ENCODE results near the gene CYP21A2.
"Not testable (repeated sequence)": the region's sequence is repeated elsewhere in the genome, so short reads cannot be mapped to it uniquely, and the experiment has no call there.

Gene CYP21A2

DNA sequence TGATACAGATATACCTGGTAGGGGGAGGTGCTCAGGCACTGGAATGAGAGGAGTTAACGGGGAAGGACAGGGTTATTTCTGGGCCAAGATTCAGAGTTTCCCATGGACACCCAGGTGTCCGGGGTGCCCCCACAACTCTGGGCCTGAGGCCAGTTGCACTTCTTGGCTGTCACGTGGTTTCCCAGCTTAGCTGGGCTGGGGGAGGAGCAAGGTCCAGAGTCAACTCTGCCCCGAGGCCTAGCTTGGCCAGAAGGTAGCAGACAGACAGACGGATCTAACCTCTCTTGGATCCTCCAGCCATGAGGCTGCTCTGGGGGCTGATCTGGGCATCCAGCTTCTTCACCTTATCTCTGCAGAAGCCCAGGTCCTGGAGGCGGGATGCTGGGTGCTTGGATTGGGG lies 23.7 kb upstream of the CYP21A2 start, which contains the start of gene C4B:
Gene C4B, plus strand, starts transcription at position 249 of the 400 bp plus-strand sequence. Its CDS starts 51 bp downstream, at position 300.
- DNase-seq (ENCODE audit: low read depth); H3K4me3 ChIP-seq (ENCODE audit: control insufficient read depth, low read depth, low read length): not testable (repeated sequence)

- not testable (repeated sequence) for DNase-seq (ENCODE audit: low read depth); H3K4me3 ChIP-seq (ENCODE audit: control insufficient read depth, low read depth, low read length)
Observed at GRCh38 chr6:32022100-32022499, 16.1 kb upstream of the CYP21A2 start.

GRCh38 chr6:32028631-32029030 lies 9.6 kb upstream of the CYP21A2 start:
- not testable (repeated sequence) for H3K4me3 ChIP-seq (ENCODE audit: control insufficient read depth, low read depth, low read length); DNase-seq (ENCODE audit: low read depth)

DNA sequence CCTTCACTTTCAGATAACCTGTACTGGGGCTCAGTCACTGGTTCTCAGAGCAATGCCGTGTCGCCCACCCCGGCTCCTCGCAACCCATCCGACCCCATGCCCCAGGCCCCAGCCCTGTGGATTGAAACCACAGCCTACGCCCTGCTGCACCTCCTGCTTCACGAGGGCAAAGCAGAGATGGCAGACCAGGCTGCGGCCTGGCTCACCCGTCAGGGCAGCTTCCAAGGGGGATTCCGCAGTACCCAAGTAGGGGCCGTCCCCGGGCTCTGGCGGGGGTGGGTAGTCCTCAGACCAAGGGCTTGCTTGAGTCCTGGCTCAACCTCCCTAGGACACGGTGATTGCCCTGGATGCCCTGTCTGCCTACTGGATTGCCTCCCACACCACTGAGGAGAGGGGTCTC lies 8.7 kb upstream of the CYP21A2 start:
- H3K4me3 ChIP-seq (ENCODE audit: control insufficient read depth, low read depth, low read length); DNase-seq (ENCODE audit: low read depth): not testable (repeated sequence)

GRCh38 chr6:32035283-32036013 lies 2.8 kb upstream of the CYP21A2 start:
- not testable (repeated sequence) for H3K4me3 ChIP-seq (ENCODE audit: control insufficient read depth, low read depth, low read length); DNase-seq (ENCODE audit: low read depth)

- not testable (repeated sequence) for DNase-seq (ENCODE audit: low read depth); H3K4me3 ChIP-seq (ENCODE audit: control insufficient read depth, low read depth, low read length)
Observed at GRCh38 chr6:32037136-32037535, 1.1 kb upstream of the CYP21A2 start.

DNA sequence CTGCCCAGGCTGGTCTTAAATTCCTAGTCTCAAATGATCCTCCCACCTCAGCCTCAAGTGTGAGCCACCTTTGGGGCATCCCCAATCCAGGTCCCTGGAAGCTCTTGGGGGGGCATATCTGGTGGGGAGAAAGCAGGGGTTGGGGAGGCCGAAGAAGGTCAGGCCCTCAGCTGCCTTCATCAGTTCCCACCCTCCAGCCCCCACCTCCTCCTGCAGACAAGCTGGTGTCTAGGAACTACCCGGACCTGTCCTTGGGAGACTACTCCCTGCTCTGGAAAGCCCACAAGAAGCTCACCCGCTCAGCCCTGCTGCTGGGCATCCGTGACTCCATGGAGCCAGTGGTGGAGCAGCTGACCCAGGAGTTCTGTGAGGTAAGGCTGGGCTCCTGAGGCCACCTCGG lies 663 bp downstream of the CYP21A2 start:
- not testable (repeated sequence) for DNase-seq (ENCODE audit: low read depth); H3K4me3 ChIP-seq (ENCODE audit: control insufficient read depth, low read depth, low read length)

DNA sequence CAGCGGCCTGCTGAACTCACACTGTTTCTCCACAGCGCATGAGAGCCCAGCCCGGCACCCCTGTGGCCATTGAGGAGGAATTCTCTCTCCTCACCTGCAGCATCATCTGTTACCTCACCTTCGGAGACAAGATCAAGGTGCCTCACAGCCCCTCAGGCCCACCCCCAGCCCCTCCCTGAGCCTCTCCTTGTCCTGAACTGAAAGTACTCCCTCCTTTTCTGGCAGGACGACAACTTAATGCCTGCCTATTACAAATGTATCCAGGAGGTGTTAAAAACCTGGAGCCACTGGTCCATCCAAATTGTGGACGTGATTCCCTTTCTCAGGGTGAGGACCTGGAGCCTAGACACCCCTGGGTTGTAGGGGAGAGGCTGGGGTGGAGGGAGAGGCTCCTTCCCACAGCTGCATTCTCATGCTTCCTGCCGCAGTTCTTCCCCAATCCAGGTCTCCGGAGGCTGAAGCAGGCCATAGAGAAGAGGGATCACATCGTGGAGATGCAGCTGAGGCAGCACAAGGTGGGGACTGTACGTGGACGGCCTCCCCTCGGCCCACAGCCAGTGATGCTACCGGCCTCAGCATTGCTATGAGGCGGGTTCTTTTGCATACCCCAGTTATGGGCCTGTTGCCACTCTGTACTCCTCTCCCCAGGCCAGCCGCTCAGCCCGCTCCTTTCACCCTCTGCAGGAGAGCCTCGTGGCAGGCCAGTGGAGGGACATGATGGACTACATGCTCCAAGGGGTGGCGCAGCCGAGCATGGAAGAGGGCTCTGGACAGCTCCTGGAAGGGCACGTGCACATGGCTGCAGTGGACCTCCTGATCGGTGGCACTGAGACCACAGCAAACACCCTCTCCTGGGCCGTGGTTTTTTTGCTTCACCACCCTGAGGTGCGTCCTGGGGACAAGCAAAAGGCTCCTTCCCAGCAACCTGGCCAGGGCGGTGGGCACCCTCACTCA lies 1.4 kb downstream of the CYP21A2 start:
- H3K4me3 ChIP-seq (ENCODE audit: control insufficient read depth, low read depth, low read length); DNase-seq (ENCODE audit: low read depth): not testable (repeated sequence)

- not testable (repeated sequence) for DNase-seq (ENCODE audit: low read depth); H3K4me3 ChIP-seq (ENCODE audit: control insufficient read depth, low read depth, low read length)
Observed at GRCh38 chr6:32040299-32041049, 2.3 kb downstream of the CYP21A2 start.

GRCh38 chr6:32041050-32041321 lies 2.8 kb downstream of the CYP21A2 start:
- DNase-seq (ENCODE audit: low read depth); H3K4me3 ChIP-seq (ENCODE audit: control insufficient read depth, low read depth, low read length): not testable (repeated sequence)

DNA sequence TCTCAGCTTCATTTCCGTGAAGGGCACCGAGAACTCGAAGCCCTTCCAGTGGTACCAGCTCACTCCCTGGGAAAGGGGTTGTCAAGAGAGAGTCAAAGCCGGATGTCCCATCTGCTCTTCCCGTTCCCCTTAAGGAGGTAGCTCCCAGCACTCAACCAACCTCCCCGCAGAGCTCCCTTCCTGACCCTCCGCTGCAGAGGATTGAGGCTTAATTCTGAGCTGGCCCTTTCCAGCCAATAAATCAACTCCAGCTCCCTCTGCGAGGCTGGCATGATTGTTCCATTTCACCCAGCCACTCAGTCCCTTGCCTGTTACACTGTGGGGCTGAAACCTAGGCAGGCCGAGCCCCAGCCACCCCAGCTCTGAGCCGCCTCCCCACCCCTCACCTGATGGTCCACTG lies 3.2 kb downstream of the CYP21A2 start:
- DNase-seq (ENCODE audit: low read depth), result not testable (repeated sequence)

DNA sequence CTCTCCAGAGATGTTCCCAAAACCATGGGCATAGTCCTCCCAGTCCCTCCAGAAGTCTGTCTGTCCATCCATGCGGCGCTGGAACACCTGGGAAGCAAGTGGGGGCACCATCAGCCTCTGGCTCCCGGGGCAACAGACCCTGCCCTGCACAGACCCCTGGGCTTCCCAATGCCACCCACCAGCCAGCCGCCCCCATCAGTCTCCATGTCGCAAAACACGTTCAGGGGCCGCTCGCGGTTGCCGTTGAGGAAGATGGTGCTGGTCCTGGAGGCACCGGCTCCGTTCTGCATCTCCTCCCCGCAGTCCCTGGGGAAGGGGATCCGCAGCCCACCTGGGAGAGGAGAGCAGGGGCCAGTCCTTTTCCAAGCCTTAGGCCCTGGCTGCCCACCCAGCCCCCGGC lies 4.1 kb downstream of the CYP21A2 start:
- not testable (repeated sequence) for DNase-seq (ENCODE audit: low read depth); H3K4me3 ChIP-seq (ENCODE audit: control insufficient read depth, low read depth, low read length)

More for the DNA sequence above, 3.2 kb downstream of the CYP21A2 start:
- not testable (repeated sequence) for H3K4me3 ChIP-seq (ENCODE audit: control insufficient read depth, low read depth, low read length)

DNA sequence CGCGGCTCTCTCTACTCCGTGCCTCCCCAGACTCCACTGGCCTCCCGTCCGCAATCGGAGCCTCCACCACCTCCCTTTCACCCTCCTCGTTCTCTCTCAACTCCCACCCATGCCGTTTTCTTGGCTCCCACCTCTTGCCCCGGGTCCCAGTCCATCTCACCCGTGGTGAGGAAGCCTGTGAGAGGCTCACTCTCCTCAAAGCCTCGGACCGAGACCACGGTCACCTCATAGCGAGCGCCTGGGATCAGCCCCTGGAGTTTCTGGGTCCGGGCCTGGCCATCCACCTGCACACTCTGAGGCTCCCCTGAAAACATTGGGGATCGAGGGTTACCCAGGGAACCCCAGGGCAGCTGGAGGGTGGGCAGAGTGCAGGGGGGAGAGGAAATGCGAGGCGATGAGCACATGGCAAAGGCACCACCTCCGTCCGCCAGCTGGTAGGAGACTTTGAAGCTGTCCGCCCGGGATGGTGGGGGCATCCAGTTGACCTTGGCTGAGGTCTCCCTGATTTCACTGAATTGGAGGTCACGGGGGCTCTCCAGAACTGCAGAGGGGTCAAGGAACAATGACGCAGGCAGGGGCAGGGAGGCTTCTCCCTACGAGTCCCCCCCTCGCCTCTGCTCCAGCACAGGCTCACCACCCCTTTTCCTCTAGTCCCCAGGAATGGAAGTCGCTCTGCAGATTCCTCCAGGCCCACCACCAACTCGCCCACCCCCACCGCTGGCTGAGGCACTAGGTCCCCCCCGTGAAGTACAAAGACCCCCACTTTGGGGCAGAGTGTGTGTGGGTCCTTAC lies 5.6 kb downstream of the CYP21A2 start:
- not testable (repeated sequence) for DNase-seq (ENCODE audit: low read depth); H3K4me3 ChIP-seq (ENCODE audit: control insufficient read depth, low read depth, low read length)

GRCh38 chr6:32044916-32045315 lies 6.7 kb downstream of the CYP21A2 start:
- DNase-seq (ENCODE audit: low read depth); H3K4me3 ChIP-seq (ENCODE audit: control insufficient read depth, low read depth, low read length): not testable (repeated sequence)

Measured in fibroblast of mammary gland (primary cell).